ENCODE data around the gene CATSPERD. TPM values are rescaled to one million over a fixed set of nuclear protein-coding genes. Genes with fewer than 3 reads are reported as not detected.

CATSPERD gene
- total and polyA plus RNA-seq, 9 of the 15 experiments (the other 6 are each of a cell fraction or from before 2014, with no cell fraction given), result not detected

GRCh38 chr19:5713228-5713627 lies 7.2 kb upstream of the CATSPERD start:
- H4K20me1 ChIP-seq (replicated peaks; ENCODE audit: control insufficient read depth, insufficient read depth, low read length), result peaks cover 16% of the 10 kb centered on the region; the same call in 1 of the 2 replicates
- no peak for ATAC-seq
- H3K79me2 ChIP-seq (ENCODE audit: control insufficient read depth, insufficient read depth, low read length), result peaks cover 50% of the 10 kb centered on the region
- intact Hi-C loops (cut with micrococcal nuclease), result no loop called here
- no peaks in the 10 kb centered on the region for H3K27me3 ChIP-seq (ENCODE audit: control insufficient read depth in 2 of 2, insufficient read depth in 2 of 2, low read length in 2 of 2)
- in situ Hi-C loops (cut with MboI), result no loop called here
- no peak overlapping the region for H3K4me3 ChIP-seq
- no peak overlapping the region for H2AFZ ChIP-seq (ENCODE audit: low read depth, low read length)
- H3K9ac ChIP-seq (ENCODE audit: insufficient read depth in 1 of 2, low read depth in 2 of 2, low read length in 2 of 2), result no peak overlapping the region
- H3K36me3 ChIP-seq (ENCODE audit: control insufficient read depth, insufficient read depth, low read length), result peaks cover 86% of the 10 kb centered on the region
- no peak overlapping the region for H3K27ac ChIP-seq (ENCODE audit: extremely low read depth, low read depth, low read length)
- 95% methylated on average over 9 of the region's 9 CpGs for WGBS (ENCODE audit: insufficient coverage, low coverage, missing lambda C conversion rate)
- no peaks in the 10 kb centered on the region for H3K9me3 ChIP-seq (replicated peaks; ENCODE audit: control insufficient read depth, insufficient read depth, low read depth, low read length)
- peak in 1 of 4 experiments; percentile 3 for DNase-seq (ENCODE audit: extremely low read depth in 1 of 4, low spot score in 3 of 4)
- no peak overlapping the region for H3K4me2 ChIP-seq (ENCODE audit: insufficient read depth, low read length)
- H3K4me1 ChIP-seq (replicated peaks in 1 of 2; ENCODE audit: control insufficient read depth in 2 of 2, insufficient read depth in 2 of 2, low read length in 2 of 2), result peaks cover 11 to 18% of the 10 kb centered on the region in 2 experiments; a peak in 4 of 5 replicates
- TF ChIP-seq ZNF316 (IDR thresholded peaks at IDR 0.05), result no peak
- TF ChIP-seq POLR2G (IDR thresholded peaks at IDR 0.05; ENCODE audit: low read depth, low read length), result peak; percentile 61
- TF ChIP-seq RBM15 (IDR thresholded peaks at IDR 0.05; ENCODE audit: insufficient read depth, low read length), result no peak
- no peak for TF ChIP-seq ZNF639 (CRISPR knock-in tag; conservative IDR thresholded peaks at IDR 0.05 in 1 of 2, IDR thresholded peaks at IDR 0.05 in 1 of 2)
- TF ChIP-seq GTF2E2 (tag; IDR thresholded peaks at IDR 0.05), result no peak
- no peak for TF ChIP-seq GABPA (tag; conservative IDR thresholded peaks at IDR 0.05; ENCODE audit: low read depth)
- peak; percentile 52; the same call in 1 of the 2 replicates for TF ChIP-seq RBFOX2 (IDR thresholded peaks at IDR 0.05; ENCODE audit: low read depth, low read length)
- ChIA-PET CTCF (ENCODE audit: low intra/inter-chr PET ratio) (no interaction called here), POLR2A (interaction anchor here (0.6 to 3.9 kb wide), 8 partner anchors 8 to 267 kb away, joined by 3 to 15 read pairs (median 4); partner anchors contain the start of genes DUS3L and RPL36)
- FAIRE-seq, result no peak
- peaks cover 5% of the 10 kb centered on the region for H3K9me1 ChIP-seq (ENCODE audit: control insufficient read depth, insufficient read depth, low read length)
- no TSS peak for BruUV-seq (replicated peaks)

All from K562 (cell line).